Tibial nerve (tissue), 4 donors: ENCODE measurements around the gene SLC22A1. TPM values are rescaled to one million over a fixed set of nuclear protein-coding genes. Genes with fewer than 3 reads are reported as not detected.

Source experiments
- DNase-seq, 2 donors: peaks; one replicate each; pipeline ENCODE4 v3.0.0-alpha.2; 2019; ENCODE audit warnings: low spot score in 2 of 2
- H3K27ac ChIP-seq, 4 donors: fragments of 200-600 bp; sonication (generic) in 3 of 4; one replicate each; pipeline ENCODE4 v1.5.1; 2017 to 2019; ENCODE audit warnings: mild to moderate bottlenecking in 1 of 4
- H3K27me3 ChIP-seq, 2 donors: fragments of 200-600 bp; sonication (generic) in 1 of 2; one replicate each; pipeline versions ENCODE4 v1.5.1 to v1.6.0; 2017 to 2019
- H3K36me3 ChIP-seq, 3 donors: fragments of 200-600 bp; sonication (generic); one replicate each; pipeline ENCODE4 v1.5.1; 2018 to 2019
- H3K4me1 ChIP-seq, 4 donors: fragments of 200-600 bp; sonication (generic) in 3 of 4; one replicate each; pipeline ENCODE4 v1.5.1; 2017 to 2019
- H3K4me3 ChIP-seq, 4 donors: fragments of 200-600 bp; sonication (generic) in 3 of 4; one replicate each; pipeline ENCODE4 v1.5.1; 2017 to 2019; ENCODE audit warnings: mild to moderate bottlenecking in 1 of 4, moderate library complexity in 1 of 4
- H3K9me3 ChIP-seq, 4 donors: fragments of 200-600 bp; sonication (generic) in 3 of 4; one replicate each; pipeline ENCODE4 v1.5.1; 2017 to 2019
- EP300 ChIP-seq, 2 donors: sonication (generic); formaldehyde crosslinking; IDR thresholded peaks; one replicate each; pipeline ENCODE4 v1.6.1; 2017; ENCODE audit warnings: antibody characterized with exemption in 2 of 2, mild to moderate bottlenecking in 1 of 2
- POLR2A ChIP-seq, 2 donors: fragments of 450-650 bp; IDR thresholded peaks; one replicate each; pipeline ENCODE4 v1.6.1; 2017; ENCODE audit warnings: antibody characterized with exemption in 2 of 2, mild to moderate bottlenecking in 2 of 2, moderate library complexity in 2 of 2
- WGBS, 2 donors: methylation state at CpG; one replicate each; pipeline ENCODE4 v1.1.5; 2018; 5-methylcytosine and 5-hydroxymethylcytosine counted together
- total RNA-seq, 4 donors: library from RNA; depleted of rRNA; stranded (reverse); fragments of >200 nt; gene quantifications; one replicate each; pipeline ENCODE4 v1.1.0, GENCODE V29; 2016
- TF ChIP-seq, protein P1 (sequence below), 5 experiments: fragments of 200-600 bp in 3 of 5; fragments of 450-650 bp in 2 of 5; sonication (generic) in 3 of 5; IDR thresholded peaks; one replicate each; pipeline ENCODE4 v1.5.1; 2016 to 2019; ENCODE audit warnings: antibody characterized with exemption in 5 of 5, mild to moderate bottlenecking in 3 of 5, moderate library complexity in 2 of 5

SLC22A1 gene
- total RNA-seq, 4 donors from 2014 or later, result 1.3 to 5.5 (median 2.3) TPM

DNA sequence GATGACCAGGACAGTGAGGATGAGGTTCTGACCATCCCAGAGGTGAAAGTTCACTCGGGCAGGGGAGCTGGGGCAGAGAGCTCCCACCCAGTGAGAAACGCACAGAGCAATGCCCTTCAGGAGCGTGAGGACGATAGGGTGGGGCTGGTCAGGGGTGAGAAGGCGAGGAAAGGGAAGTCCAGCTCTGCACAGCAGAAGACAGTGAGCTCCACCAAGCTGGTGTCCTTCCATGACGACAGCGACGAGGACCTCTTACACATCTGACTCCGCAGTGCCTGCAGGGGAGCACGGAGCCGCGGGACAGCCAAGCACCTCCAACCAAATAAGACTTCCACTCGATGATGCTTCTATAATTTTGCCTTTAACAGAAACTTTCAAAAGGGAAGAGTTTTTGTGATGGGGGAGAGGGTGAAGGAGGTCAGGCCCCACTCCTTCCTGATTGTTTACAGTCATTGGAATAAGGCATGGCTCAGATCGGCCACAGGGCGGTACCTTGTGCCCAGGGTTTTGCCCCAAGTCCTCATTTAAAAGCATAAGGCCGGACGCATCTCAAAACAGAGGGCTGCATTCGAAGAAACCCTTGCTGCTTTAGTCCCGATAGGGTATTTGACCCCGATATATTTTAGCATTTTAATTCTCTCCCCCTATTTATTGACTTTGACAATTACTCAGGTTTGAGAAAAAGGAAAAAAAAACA lies 16.6 kb upstream of the SLC22A1 start:
- H3K27ac ChIP-seq, result no peak overlapping the region
- 92 to 94% methylated on average over 20 of the region's 20 CpGs for WGBS, 2 donors
- peaks cover 0 to 69% (median 4%) of the 10 kb centered on the region in 3 donors for H3K36me3 ChIP-seq

DNA sequence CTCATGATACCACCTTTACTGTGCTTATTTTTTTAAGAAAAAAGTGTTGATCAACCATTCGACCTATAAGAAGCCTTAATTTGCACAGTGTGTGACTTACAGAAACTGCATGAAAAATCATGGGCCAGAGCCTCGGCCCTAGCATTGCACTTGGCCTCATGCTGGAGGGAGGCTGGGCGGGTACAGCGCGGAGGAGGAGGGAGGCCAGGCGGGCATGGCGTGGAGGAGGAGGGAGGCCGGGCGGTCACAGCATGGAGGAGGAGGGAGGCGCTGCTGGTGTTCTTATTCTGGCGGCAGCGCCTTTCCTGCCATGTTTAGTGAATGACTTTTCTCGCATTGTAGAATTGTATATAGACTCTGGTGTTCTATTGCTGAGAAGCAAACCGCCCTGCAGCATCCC lies 15.6 kb upstream of the SLC22A1 start:
- Histone ChIP-seq H3K4me3 (no peak overlapping the region), H3K27ac (no peak overlapping the region), H3K27me3 (no peaks in the 10 kb centered on the region), H3K9me3 (no peaks in the 10 kb centered on the region), H3K4me1 (peaks cover 0 to 9% (median 0%) of the 10 kb centered on the region in 4 donors), H3K36me3 (peaks cover 0 to 77% (median 4%) of the 10 kb centered on the region in 3 donors)
- TF ChIP-seq POLR2A (IDR thresholded peaks at IDR 0.05) (no peak), EP300 (IDR thresholded peaks at IDR 0.05) (no peak)
- TF ChIP-seq, protein P1, sequence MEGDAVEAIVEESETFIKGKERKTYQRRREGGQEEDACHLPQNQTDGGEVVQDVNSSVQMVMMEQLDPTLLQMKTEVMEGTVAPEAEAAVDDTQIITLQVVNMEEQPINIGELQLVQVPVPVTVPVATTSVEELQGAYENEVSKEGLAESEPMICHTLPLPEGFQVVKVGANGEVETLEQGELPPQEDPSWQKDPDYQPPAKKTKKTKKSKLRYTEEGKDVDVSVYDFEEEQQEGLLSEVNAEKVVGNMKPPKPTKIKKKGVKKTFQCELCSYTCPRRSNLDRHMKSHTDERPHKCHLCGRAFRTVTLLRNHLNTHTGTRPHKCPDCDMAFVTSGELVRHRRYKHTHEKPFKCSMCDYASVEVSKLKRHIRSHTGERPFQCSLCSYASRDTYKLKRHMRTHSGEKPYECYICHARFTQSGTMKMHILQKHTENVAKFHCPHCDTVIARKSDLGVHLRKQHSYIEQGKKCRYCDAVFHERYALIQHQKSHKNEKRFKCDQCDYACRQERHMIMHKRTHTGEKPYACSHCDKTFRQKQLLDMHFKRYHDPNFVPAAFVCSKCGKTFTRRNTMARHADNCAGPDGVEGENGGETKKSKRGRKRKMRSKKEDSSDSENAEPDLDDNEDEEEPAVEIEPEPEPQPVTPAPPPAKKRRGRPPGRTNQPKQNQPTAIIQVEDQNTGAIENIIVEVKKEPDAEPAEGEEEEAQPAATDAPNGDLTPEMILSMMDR (IDR thresholded peaks at IDR 0.05), result no peak
- 94% methylated on average over 14 of the region's 14 CpGs for WGBS, 2 donors
- no peak for DNase-seq

More for the DNA sequence above, 16.6 kb upstream of the SLC22A1 start:
- Histone ChIP-seq H3K9me3 (no peaks in the 10 kb centered on the region), H3K4me3 (no peak overlapping the region), H3K27me3 (no peaks in the 10 kb centered on the region), H3K4me1 (peaks cover 0 to 11% (median 0%) of the 10 kb centered on the region in 4 donors)
- no peak for TF ChIP-seq EP300 (IDR thresholded peaks at IDR 0.05)
- no peak for TF ChIP-seq POLR2A (IDR thresholded peaks at IDR 0.05)
- TF ChIP-seq, protein P1 (IDR thresholded peaks at IDR 0.05), result no peak
- no peak for DNase-seq

DNA sequence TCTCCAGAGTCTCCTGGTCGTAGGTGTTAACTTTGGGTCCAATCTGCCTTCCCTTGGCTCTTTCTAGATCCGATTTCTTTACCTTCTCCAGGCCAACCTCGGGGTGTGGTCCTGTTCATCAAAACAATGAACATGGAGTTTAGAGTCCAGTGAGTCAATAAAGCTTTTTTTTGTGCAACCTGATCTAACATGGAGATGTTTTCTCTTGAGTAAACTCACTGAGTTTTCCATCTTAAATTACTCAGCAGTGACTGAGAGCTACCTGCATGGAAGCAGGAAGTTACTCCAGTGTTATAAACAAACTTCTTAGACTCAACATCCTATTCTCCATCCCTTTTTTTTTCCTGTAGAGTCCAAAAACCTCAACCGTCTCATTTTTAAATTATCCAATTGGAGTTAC lies 14.9 kb upstream of the SLC22A1 start:
- Histone ChIP-seq H3K36me3 (peaks cover 0 to 72% (median 4%) of the 10 kb centered on the region in 3 donors), H3K9me3 (no peaks in the 10 kb centered on the region), H3K4me3 (no peak overlapping the region), H3K27ac (no peak overlapping the region), H3K27me3 (no peaks in the 10 kb centered on the region), H3K4me1 (peaks cover 0 to 9% (median 0%) of the 10 kb centered on the region in 4 donors)
- no peak for DNase-seq
- TF ChIP-seq POLR2A (IDR thresholded peaks at IDR 0.05) (no peak), EP300 (IDR thresholded peaks at IDR 0.05) (no peak)
- TF ChIP-seq, protein P1 (IDR thresholded peaks at IDR 0.05), result no peak
- 96% methylated on average over 4 of the region's 4 CpGs for WGBS, 2 donors

DNA sequence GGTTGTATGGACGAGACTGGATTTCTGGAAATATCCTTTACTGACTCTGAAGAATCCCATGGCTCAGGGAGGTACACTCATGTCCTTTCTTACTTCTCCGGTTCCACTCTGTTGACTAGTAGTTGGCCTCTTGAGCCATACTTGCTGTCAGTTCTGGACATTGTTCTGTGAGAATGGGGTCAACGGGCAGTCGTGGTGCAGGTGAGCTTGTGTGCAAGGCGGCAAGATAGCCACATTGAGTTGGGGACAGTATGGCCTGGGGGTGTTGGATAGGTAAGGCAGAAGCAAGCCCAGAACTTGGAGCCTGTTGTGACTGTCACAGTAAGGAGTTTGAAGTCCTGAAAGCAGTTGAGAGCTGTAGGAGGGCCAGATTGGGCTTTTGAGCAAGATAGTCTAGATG lies 13.5 kb upstream of the SLC22A1 start:
- Histone ChIP-seq H3K27me3 (no peaks in the 10 kb centered on the region), H3K27ac (no peak overlapping the region), H3K4me1 (peaks cover 0 to 9% (median 0%) of the 10 kb centered on the region in 4 donors), H3K9me3 (no peaks in the 10 kb centered on the region), H3K4me3 (no peak overlapping the region), H3K36me3 (peaks cover 0 to 70% (median 4%) of the 10 kb centered on the region in 3 donors)
- 95 to 96% methylated on average over 5 of the region's 5 CpGs for WGBS, 2 donors
- DNase-seq, result no peak
- TF ChIP-seq EP300 (IDR thresholded peaks at IDR 0.05) (no peak), POLR2A (IDR thresholded peaks at IDR 0.05) (no peak)
- TF ChIP-seq, protein P1 (IDR thresholded peaks at IDR 0.05), result no peak

DNA sequence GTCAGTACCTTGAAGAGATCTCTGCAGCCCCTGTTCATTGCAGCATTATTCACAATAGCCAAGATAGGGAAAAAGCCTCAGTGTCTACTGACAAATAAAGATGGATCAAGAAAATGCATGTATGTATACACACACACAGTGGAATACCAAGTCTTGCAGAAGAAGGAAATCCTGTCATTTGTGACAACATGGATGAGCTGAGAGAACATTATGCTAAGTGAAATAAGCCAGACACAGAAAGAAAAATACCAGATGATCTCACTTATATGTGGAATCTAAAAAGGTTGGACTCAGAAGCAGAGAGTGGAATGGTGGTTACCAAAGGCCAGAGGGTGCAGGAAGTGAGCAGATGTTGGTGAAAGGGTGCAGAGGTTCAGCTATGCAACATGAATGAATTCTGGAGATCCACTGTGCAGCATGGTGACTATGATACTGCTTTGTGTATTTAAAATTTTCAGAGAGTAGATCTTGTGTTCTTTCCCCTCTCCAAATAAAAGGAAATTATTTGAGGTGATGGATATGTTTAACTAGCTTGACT lies 11.0 kb upstream of the SLC22A1 start:
- Histone ChIP-seq H3K27ac (no peak overlapping the region), H3K4me3 (no peak overlapping the region), H3K36me3 (peaks cover 0 to 64% (median 0%) of the 10 kb centered on the region in 3 donors), H3K9me3 (no peaks in the 10 kb centered on the region), H3K4me1 (no peaks in the 10 kb centered on the region), H3K27me3 (no peaks in the 10 kb centered on the region)
- DNase-seq, result no peak
- TF ChIP-seq EP300 (IDR thresholded peaks at IDR 0.05) (no peak), POLR2A (IDR thresholded peaks at IDR 0.05) (no peak)
- TF ChIP-seq, protein P1 (IDR thresholded peaks at IDR 0.05), result no peak
